H7 (cell line): ENCODE measurements around the gene CCL18. TPM values are rescaled to one million over a fixed set of nuclear protein-coding genes. Genes with fewer than 3 reads are reported as not detected.
"Not testable (repeated sequence)": the region's sequence is repeated elsewhere in the genome, so short reads cannot be mapped to it uniquely, and the experiment has no call there.

Experiments used
- DNase-seq: peaks from one replicate; pipeline ENCODE4 v3.0.0; 2012
- H3K27me3 ChIP-seq: 2 replicates; pipeline ENCODE4 v1.6.0; 2011; ENCODE audit warnings: mild to moderate bottlenecking, low read length; ENCODE audit not compliant: control insufficient read depth, insufficient read depth
- H3K36me3 ChIP-seq: replicated peaks from 2 replicates; pipeline ENCODE4 v1.5.1; 2011; ENCODE audit warnings: low read length; ENCODE audit not compliant: control insufficient read depth, insufficient read depth
- H3K4me3 ChIP-seq: 2 replicates; pipeline ENCODE4 v1.5.1; 2011; ENCODE audit warnings: low read depth, mild to moderate bottlenecking, control low read depth, low read length, moderate library complexity; ENCODE audit not compliant: insufficient read depth
- total RNA-seq: library from RNA; depleted of rRNA; stranded (reverse); fragments of >200 nt; shearing (Covaris generic); gene quantifications from 2 replicates; pipeline ENCODE4 v1.2.3, GENCODE V29; 2014; rRNA removed

The CCL18 gene
- total RNA-seq, 1 experiment from 2014 or later, result not detected

DNA sequence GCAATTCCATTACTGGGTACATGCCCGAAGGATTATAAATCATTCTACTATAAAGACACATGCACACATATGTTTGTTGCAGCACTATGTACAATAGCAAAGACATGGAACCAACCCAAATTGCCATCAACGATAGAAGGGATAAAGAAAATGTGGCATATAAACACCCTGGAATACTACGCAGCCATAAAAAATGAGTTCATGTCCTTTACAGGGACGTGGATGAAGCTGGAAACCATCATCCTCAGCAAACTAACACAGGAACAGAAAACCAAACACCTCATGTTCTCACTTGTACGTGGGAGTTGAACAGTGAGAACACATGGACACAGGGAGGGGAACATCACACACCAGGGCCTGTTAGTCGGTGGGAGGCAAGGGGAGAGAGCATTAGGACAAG lies 57.0 kb downstream of the CCL18 start:
- H3K4me3 ChIP-seq, H3K36me3 ChIP-seq, H3K27me3 ChIP-seq, DNase-seq: not testable (repeated sequence)

Other genes starting within 250 kb of the CCL18 start
- not detected in 2 replicates for gene HEATR9, start 195.4 kb upstream of the CCL18 start, total RNA-seq
- not detected in 2 replicates for gene CCL5, start 183.9 kb upstream of the CCL18 start, total RNA-seq
- 7.0 and 11.9 TPM in 2 replicates for gene RDM1, start 133.5 kb upstream of the CCL18 start, total RNA-seq
- gene LYZL6, start 120.6 kb upstream of the CCL18 start, total RNA-seq, result not detected in 2 replicates
- gene CCL16, start 82.8 kb upstream of the CCL18 start, total RNA-seq, result not detected in 2 replicates
- not detected in 2 replicates for gene CCL14, start 77.5 kb upstream of the CCL18 start, total RNA-seq
- gene CCL15, start 62.7 kb upstream of the CCL18 start, total RNA-seq, result not detected in 2 replicates
- not detected in 2 replicates for gene CCL23, start 46.3 kb upstream of the CCL18 start, total RNA-seq
- gene CCL3, start 25.9 kb downstream of the CCL18 start, total RNA-seq, result not detected in 2 replicates
- not detected in 2 replicates for gene CCL4, start 39.6 kb downstream of the CCL18 start, total RNA-seq
- gene TBC1D3B, start 112.4 kb downstream of the CCL18 start, total RNA-seq, result 1.1 TPM in 1 of 2 replicates, not detected in the other
- not detected in 2 replicates for gene CCL3L1, start 132.5 kb downstream of the CCL18 start, total RNA-seq
- gene CCL4L2, start 146.8 kb downstream of the CCL18 start, total RNA-seq, result not detected in 2 replicates
- gene TBC1D3I, start 200.3 kb downstream of the CCL18 start, total RNA-seq, result 0.26 TPM in 1 of 2 replicates, not detected in the other